ENCODE results near the gene SEC24D. TPM values are rescaled to one million over a fixed set of nuclear protein-coding genes. Genes with fewer than 3 reads are reported as not detected.
A peak's percentile ranks its signal among the peaks of the same experiment; 100 is the strongest.

The SEC24D gene
- total RNA-seq, 4 donors from 2014 or later = 9.7 to 37.9 (median 17.0) TPM

DNA sequence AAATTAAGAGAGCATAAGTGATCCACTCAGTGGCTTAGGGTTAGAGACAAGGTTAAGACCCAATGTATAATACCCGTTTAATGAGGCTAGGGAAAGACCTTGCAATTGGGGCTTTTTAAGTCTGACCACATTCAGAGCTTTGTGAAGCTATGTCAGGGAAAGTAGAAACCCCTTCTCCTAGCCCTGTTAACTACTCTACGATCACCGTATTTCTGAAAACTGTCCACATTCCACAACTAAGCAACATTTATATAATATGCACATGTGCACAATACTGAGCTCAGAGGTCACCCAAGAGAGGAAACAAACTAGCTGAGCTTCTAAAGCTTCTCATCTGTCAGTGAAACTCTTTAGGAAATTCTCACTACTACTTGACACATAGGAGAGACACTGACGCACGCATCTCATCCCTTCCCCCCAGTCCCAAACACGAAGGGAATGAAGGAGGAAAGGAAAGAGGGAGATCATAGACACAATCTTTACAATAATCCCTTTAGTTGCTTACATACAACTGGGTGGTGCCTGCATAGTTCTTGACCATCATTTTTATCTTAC, 94.5 kb downstream of the SEC24D start:
- 52 to 58% methylated on average over 6 of the region's 6 CpGs for WGBS, 2 donors (ENCODE audit: low coverage in 1 of 2)
- H3K27ac ChIP-seq = peak overlapping the region; percentile 59 to 75 (median 70)
- peaks cover 0 to 10% (median under 1%) of the 10 kb centered on the region in 4 donors for H3K4me1 ChIP-seq
- H3K36me3 ChIP-seq = peaks cover 0 to 27% (median 0%) of the 10 kb centered on the region in 4 donors
- intact Hi-C loops (cut with DNase I; ENCODE audit: low total_unique reads) = loop anchor here (5.0 to 10.0 kb wide), 2 partner anchors 153 to 226 kb away; no protein-coding TSS in a partner anchor
- in situ Hi-C loops (cut with MboI; ENCODE audit: low pct_ligation_motif_present in 1 of 4, low pct_unique_long_range_greater_than_20kb in 1 of 4, low sequenced_read_pairs in 3 of 4) = loop anchor here in 1 of 4 donors (25.0 kb wide), 1 partner anchor 546 kb away; no protein-coding TSS in a partner anchor
- DNase-seq = no peak
- no peaks in the 10 kb centered on the region for H3K27me3 ChIP-seq
- no peaks in the 10 kb centered on the region for H3K9me3 ChIP-seq
- peak overlapping the region in 1 of 4 donors; percentile 7 for H3K4me3 ChIP-seq
- no peak for TF ChIP-seq EP300 (IDR thresholded peaks at IDR 0.05; ENCODE audit: low read depth)
- no peak for TF ChIP-seq POLR2AphosphoS5 (IDR thresholded peaks at IDR 0.05)
- no peak for TF ChIP-seq CTCF (IDR thresholded peaks at IDR 0.05)
- TF ChIP-seq POLR2A (IDR thresholded peaks at IDR 0.05) = no peak

DNA sequence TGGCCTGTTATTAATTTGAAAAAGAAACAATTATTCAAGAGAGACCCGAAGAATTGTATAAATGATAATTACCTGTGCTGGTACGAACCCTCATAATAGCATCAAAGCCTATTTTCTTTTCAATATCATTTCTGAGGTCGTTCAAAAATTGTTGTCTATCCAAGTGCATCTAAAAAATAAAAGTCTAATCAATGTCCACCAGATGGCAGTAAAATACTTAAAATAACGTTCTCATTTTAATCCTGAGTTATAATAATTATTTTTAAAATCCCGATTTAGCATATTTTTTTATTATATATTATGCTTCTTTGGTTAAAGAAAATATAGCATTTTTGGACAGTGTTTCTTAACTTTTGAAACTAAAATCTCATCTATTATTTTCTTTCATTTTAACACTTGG, 95.1 kb downstream of the SEC24D start:
- Histone ChIP-seq H3K4me3 (peak overlapping the region in 1 of 4 donors; percentile 7), H3K36me3 (peaks cover 0 to 27% (median 0%) of the 10 kb centered on the region in 4 donors), H3K4me1 (peaks cover 0 to 9% (median 0%) of the 10 kb centered on the region in 4 donors), H3K9me3 (no peaks in the 10 kb centered on the region), H3K27me3 (no peaks in the 10 kb centered on the region), H3K27ac (peak overlapping the region; percentile 59 to 75 (median 70))
- DNase-seq = no peak
- in situ Hi-C loops (cut with MboI; ENCODE audit: low pct_ligation_motif_present in 1 of 4, low pct_unique_long_range_greater_than_20kb in 1 of 4, low sequenced_read_pairs in 3 of 4) (loop anchor here in 1 of 4 donors (25.0 kb wide), 1 partner anchor 546 kb away; no protein-coding TSS in a partner anchor), intact Hi-C loops (cut with DNase I; ENCODE audit: low total_unique reads) (loop anchor here (5.0 to 10.0 kb wide), 2 partner anchors 154 to 226 kb away; no protein-coding TSS in a partner anchor)
- TF ChIP-seq EP300 (IDR thresholded peaks at IDR 0.05; ENCODE audit: low read depth) = no peak
- TF ChIP-seq CTCF (IDR thresholded peaks at IDR 0.05) = peak; percentile 40 to 53 (median 46)
- no peak for TF ChIP-seq POLR2A (IDR thresholded peaks at IDR 0.05)
- no peak for TF ChIP-seq POLR2AphosphoS5 (IDR thresholded peaks at IDR 0.05)
- 32 to 41% methylated on average over 5 of the region's 5 CpGs for WGBS, 2 donors (ENCODE audit: low coverage in 1 of 2)

DNA sequence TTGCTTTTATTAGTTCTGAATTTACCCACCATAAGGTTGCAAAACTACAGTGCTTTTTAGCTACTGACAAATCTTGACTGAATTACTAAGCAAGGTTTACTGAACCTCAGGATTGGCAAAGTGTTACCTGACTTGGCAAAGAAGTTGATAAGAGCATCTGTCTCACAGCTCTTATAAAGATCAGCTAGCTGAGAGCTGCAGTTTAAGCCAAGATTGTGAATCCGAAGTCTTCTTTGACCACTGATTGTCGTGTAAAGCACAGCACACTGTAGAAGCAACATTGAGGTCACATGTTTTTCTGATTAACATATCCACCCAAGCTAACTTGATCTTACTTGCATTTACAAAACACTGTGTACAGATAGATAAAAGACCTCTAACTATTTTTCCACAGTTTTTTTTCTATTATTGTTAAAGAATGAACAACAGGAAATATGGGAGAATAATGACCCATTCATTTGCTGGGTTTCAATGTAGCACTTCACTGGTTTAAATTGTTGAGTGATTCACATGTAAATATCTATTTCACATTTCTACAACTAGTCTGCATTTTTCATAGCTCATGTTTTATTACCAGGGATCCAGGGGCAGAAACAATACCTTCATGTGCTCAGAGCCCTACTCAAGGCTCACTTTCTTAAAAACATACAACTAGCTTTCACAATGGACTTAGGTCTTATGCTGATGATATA, 96.8 kb downstream of the SEC24D start:
- peaks cover 0 to 6% (median 0%) of the 10 kb centered on the region in 4 donors for H3K4me1 ChIP-seq
- WGBS, 2 donors (ENCODE audit: low coverage in 1 of 2) = 76 to 83% methylated on average over 2 of the region's 2 CpGs
- H3K36me3 ChIP-seq = peaks cover 0 to 20% (median 0%) of the 10 kb centered on the region in 4 donors
- in situ Hi-C loops (cut with MboI; ENCODE audit: low pct_ligation_motif_present in 1 of 4, low pct_unique_long_range_greater_than_20kb in 1 of 4, low sequenced_read_pairs in 3 of 4) (loop anchor here in 1 of 4 donors (25.0 kb wide), 1 partner anchor 548 kb away; no protein-coding TSS in a partner anchor), intact Hi-C loops (cut with DNase I; ENCODE audit: low total_unique reads) (no loop called here)
- H3K27ac ChIP-seq = peak overlapping the region; percentile 11 to 75 (median 64)
- DNase-seq = no peak
- no peaks in the 10 kb centered on the region for H3K9me3 ChIP-seq
- H3K4me3 ChIP-seq = no peak overlapping the region
- no peaks in the 10 kb centered on the region for H3K27me3 ChIP-seq
- no peak for TF ChIP-seq POLR2AphosphoS5 (IDR thresholded peaks at IDR 0.05)
- no peak for TF ChIP-seq CTCF (IDR thresholded peaks at IDR 0.05)
- no peak for TF ChIP-seq EP300 (IDR thresholded peaks at IDR 0.05; ENCODE audit: low read depth)
- no peak for TF ChIP-seq POLR2A (IDR thresholded peaks at IDR 0.05)

DNA sequence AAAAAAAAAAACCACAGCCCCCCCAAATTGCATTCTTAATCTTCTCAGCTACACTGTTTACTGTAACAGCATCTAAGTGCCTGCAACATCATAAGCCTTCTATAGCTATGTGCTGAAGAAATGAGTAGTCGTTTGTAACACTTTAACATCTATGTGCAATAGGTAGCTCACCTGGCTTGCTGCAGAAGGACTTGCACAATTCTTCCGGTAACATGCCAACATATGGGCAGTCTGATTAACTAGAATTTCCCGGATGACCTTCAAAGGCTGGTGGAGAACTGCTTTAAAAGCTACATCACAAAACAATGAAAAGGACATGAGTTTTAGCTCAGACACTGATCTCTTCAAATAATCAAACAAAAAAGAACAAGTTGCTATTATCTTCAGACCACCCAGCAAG, 97.8 kb downstream of the SEC24D start:
- in situ Hi-C loops (cut with MboI; ENCODE audit: low pct_ligation_motif_present in 1 of 4, low pct_unique_long_range_greater_than_20kb in 1 of 4, low sequenced_read_pairs in 3 of 4) (loop anchor here in 1 of 4 donors (25.0 kb wide), 1 partner anchor 549 kb away; no protein-coding TSS in a partner anchor), intact Hi-C loops (cut with DNase I; ENCODE audit: low total_unique reads) (no loop called here)
- TF ChIP-seq EP300 (IDR thresholded peaks at IDR 0.05; ENCODE audit: low read depth) = no peak
- no peak for TF ChIP-seq POLR2A (IDR thresholded peaks at IDR 0.05)
- TF ChIP-seq CTCF (IDR thresholded peaks at IDR 0.05) = no peak
- no peak for TF ChIP-seq POLR2AphosphoS5 (IDR thresholded peaks at IDR 0.05)
- Histone ChIP-seq H3K27me3 (no peaks in the 10 kb centered on the region), H3K27ac (peak overlapping the region in 3 of 4 donors; percentile 11 to 68 (median 38)), H3K4me3 (no peak overlapping the region), H3K4me1 (peaks cover 0 to 6% (median 0%) of the 10 kb centered on the region in 4 donors), H3K9me3 (no peaks in the 10 kb centered on the region), H3K36me3 (peaks cover 0 to 15% (median 0%) of the 10 kb centered on the region in 4 donors)
- DNase-seq = no peak
- 79 to 85% methylated on average over 3 of the region's 3 CpGs for WGBS, 2 donors (ENCODE audit: low coverage in 1 of 2)

Measured in transverse colon (tissue), 4 donors.